ENCODE results near the gene SEMA5A.

The SEMA5A gene

DNA sequence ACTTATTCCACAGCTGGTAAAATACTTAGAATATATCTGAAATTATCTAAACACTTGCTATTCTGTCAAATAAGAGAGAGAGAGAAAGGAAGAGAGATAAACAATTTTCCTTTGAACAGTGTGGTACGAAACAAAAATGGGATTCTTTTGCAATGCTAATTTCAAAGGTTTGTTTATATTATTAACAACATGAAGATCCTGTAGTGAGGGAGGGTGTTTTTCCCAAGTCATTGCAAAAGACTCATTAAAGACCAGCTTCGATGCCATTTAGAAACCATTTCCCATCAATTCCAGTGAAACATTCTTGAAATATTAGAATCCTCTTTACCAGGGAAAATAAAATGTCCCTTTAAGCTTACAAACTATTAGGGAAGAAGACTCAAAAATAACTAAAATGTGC lies 505.4 kb downstream of the SEMA5A start:
- in situ Hi-C loops (cut with HindIII; ENCODE audit: low sequenced_read_pairs), result no loop called here
- TF ChIP-seq, protein P1, sequence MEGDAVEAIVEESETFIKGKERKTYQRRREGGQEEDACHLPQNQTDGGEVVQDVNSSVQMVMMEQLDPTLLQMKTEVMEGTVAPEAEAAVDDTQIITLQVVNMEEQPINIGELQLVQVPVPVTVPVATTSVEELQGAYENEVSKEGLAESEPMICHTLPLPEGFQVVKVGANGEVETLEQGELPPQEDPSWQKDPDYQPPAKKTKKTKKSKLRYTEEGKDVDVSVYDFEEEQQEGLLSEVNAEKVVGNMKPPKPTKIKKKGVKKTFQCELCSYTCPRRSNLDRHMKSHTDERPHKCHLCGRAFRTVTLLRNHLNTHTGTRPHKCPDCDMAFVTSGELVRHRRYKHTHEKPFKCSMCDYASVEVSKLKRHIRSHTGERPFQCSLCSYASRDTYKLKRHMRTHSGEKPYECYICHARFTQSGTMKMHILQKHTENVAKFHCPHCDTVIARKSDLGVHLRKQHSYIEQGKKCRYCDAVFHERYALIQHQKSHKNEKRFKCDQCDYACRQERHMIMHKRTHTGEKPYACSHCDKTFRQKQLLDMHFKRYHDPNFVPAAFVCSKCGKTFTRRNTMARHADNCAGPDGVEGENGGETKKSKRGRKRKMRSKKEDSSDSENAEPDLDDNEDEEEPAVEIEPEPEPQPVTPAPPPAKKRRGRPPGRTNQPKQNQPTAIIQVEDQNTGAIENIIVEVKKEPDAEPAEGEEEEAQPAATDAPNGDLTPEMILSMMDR (IDR thresholded peaks at IDR 0.05; ENCODE audit: low read depth, low read length), result no peak
- no peak overlapping the region for H3K4me3 ChIP-seq (ENCODE audit: low read depth, low read length)
- no peak for DNase-seq (ENCODE audit: low read depth, low spot score)

DNA sequence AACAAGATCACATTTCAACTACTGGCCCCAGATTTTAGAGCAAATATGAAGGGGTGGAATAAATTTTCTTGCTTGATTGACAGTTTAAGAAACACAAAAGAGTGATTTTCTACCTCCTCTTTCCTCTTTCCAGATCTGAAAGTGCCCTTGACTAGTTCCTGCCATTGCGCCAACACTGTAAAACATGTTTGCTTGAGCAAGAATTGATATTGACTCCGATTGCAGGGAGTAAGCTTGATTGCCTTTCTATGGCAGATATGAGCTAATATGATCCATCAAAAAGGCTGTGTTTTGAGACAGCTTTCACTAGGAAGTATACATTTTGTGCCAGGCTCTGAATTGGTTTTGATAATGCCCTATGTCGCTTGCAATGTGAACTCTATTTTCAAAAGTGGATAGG lies 508.8 kb downstream of the SEMA5A start:
- H3K4me3 ChIP-seq (ENCODE audit: low read depth, low read length), result no peak overlapping the region
- in situ Hi-C loops (cut with HindIII; ENCODE audit: low sequenced_read_pairs), result no loop called here
- DNase-seq (ENCODE audit: low read depth, low spot score), result no peak
- TF ChIP-seq, protein P1 (IDR thresholded peaks at IDR 0.05; ENCODE audit: low read depth, low read length), result no peak

DNA sequence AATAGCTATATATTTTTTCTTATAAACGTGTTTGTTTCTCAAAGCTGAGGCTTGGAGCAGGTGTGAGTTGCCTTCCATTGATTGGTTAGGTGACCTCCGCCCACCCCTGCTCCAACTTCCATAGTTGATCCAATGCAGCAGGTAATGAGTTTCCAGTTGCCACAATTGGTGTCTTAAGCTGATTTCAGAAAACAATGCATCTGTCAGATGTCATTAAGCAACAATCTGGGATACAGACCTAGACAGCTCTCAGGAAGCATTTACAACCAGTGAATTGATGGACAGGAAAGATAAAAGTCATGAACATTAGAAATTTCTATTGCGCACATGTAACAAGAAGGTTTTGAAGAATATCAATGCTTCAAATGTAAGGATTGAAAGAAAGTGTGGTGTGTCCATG lies 510.5 kb downstream of the SEMA5A start:
- H3K4me3 ChIP-seq (ENCODE audit: low read depth, low read length), result no peak overlapping the region
- in situ Hi-C loops (cut with HindIII; ENCODE audit: low sequenced_read_pairs), result no loop called here

DNA sequence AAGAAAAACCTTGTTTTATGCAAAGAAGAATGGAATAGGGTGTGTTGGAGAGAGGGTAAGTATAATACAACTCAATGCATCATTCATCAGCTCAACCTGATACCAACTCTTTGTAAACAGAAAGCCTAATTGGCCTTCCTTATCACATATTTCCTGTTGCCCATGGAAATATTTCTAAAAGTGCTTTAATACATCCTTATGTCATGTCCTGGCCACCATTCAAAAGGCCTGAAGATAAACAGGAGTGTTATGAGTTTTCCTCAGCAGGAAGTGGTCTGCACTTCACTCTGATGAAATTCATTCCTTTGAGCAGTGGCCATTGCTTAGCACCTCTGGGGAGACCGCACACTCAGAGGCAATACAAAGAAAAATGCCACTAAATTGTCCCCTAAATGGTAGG lies 511.2 kb downstream of the SEMA5A start:
- DNase-seq (ENCODE audit: low read depth, low spot score), result peak; percentile 67
- TF ChIP-seq, protein P1 (IDR thresholded peaks at IDR 0.05; ENCODE audit: low read depth, low read length), result no peak
- H3K4me3 ChIP-seq (ENCODE audit: low read depth, low read length), result no peak overlapping the region
- in situ Hi-C loops (cut with HindIII; ENCODE audit: low sequenced_read_pairs), result no loop called here

More for the DNA sequence above, 510.5 kb downstream of the SEMA5A start:
- TF ChIP-seq, protein P1 (IDR thresholded peaks at IDR 0.05; ENCODE audit: low read depth, low read length), result no peak
- DNase-seq (ENCODE audit: low read depth, low spot score), result no peak

DNA sequence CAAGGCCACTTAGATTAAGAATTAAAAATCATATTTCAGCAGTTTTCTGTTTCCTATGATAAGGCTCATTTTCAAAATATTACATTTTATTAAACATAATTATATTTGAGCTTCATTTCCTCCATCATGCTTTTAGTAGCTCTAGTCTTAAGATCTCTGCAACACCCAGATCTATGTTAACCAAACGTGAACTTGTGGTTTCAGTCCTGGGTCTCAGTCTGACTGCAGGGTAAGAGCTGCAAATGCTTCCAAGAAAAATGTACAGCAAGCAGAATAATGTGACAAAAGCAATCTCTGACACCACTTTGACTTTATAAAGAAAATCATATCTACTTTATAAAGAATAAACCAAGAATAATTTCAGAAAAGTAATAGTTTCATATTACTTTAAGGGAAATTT lies 512.4 kb downstream of the SEMA5A start:
- in situ Hi-C loops (cut with HindIII; ENCODE audit: low sequenced_read_pairs), result no loop called here
- TF ChIP-seq, protein P1 (IDR thresholded peaks at IDR 0.05; ENCODE audit: low read depth, low read length), result no peak

DNA sequence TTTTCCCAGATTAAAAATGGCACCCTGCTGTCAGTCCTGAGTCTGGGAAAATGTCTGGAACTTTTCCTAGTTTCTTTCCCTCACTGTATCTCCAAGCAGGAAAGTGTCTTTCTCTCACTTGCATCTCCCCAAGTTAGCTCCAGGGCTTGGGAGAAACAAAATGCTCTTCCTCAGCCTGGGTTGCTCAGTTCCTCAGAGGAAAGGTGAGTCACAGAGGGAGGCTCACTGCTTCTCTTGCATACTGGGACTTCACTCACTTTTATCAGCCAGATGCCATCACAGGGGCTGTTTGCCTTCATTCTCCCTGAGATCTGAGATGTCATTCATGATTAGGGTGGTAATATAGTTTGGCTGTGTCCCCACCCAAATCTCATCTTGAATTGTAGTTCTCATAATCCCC lies 519.9 kb downstream of the SEMA5A start:
- in situ Hi-C loops (cut with HindIII; ENCODE audit: low sequenced_read_pairs), result no loop called here
- H3K4me3 ChIP-seq (ENCODE audit: low read depth, low read length), result no peak overlapping the region
- TF ChIP-seq, protein P1 (IDR thresholded peaks at IDR 0.05; ENCODE audit: low read depth, low read length), result no peak
- no peak for DNase-seq (ENCODE audit: low read depth, low spot score)

More for the DNA sequence above, 512.4 kb downstream of the SEMA5A start:
- H3K4me3 ChIP-seq (ENCODE audit: low read depth, low read length), result no peak overlapping the region
- no peak for DNase-seq (ENCODE audit: low read depth, low spot score)

DNA sequence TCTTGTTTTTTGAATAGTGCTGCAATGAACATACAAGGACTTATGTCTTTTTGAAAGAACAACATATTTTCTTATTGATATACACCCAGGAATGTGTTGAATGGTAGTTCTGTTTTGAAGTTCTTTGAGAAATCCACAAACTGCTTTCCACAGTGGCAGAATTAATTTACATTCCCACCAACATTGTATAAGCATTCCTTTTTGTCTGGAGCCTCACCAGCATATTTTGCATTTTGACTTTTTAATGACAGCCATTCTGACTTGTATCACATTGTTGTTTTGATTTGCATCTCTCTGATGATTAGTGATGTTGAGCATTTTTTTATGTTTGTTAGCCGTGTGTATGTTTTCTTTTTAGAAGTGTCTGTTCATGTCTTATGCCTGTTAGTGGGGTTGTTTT lies 524.9 kb downstream of the SEMA5A start:
- TF ChIP-seq, protein P1 (IDR thresholded peaks at IDR 0.05; ENCODE audit: low read depth, low read length), result no peak
- DNase-seq (ENCODE audit: low read depth, low spot score), result no peak
- in situ Hi-C loops (cut with HindIII; ENCODE audit: low sequenced_read_pairs), result no loop called here
- no peak overlapping the region for H3K4me3 ChIP-seq (ENCODE audit: low read depth, low read length)
